ENCODE data around the gene SH3BGR. TPM values are rescaled to one million over a fixed set of nuclear protein-coding genes. Genes with fewer than 3 reads are reported as not detected.
"Not testable (repeated sequence)": the region's sequence is repeated elsewhere in the genome, so short reads cannot be mapped to it uniquely, and the experiment has no call there.

The SH3BGR gene
- total RNA-seq, 2 donors from 2014 or later: 18.8 to 22.4 TPM

DNA sequence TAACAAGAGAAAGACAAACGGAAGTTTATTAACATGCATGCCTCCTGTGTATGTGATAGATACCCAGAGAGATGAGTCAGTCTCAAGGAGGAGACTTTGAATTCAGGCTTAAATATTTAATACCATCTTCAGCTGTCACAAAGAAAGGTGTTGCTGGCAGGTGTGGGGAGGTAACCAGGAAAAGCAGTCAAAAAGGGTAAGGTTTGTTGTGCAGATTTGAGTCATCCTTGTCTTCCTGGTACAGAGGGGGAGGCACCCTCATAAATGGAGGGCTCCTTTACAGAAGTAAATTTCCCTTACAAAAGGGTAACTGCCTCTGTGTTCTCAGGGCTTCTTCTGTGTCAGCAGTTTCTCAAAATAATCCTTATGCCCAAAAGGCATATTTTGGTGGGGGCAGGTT is 85.8 kb downstream of the SH3BGR start:
- Mint-ChIP-seq H3K27me3 (ENCODE audit: insufficient read depth) (no peaks in the 10 kb centered on the region), H3K36me3 (ENCODE audit: low read depth) (peaks cover 8% of the 10 kb centered on the region), H3K4me3 (no peak overlapping the region), H3K9me3 (peaks cover 43% of the 10 kb centered on the region), H3K4me1 (no peaks in the 10 kb centered on the region), H3K27ac (peak overlapping the region; percentile 4)
- Histone ChIP-seq H3K4me1 (ENCODE audit: control insufficient read depth, insufficient read depth, low read length) (no peaks in the 10 kb centered on the region), H3K27ac (ENCODE audit: low read depth, low read length) (no peak overlapping the region), H3K36me3 (ENCODE audit: control insufficient read depth, insufficient read depth, low read length) (no peaks in the 10 kb centered on the region), H3K27me3 (ENCODE audit: control insufficient read depth, insufficient read depth, low read length, poor library complexity, severe bottlenecking) (no peaks in the 10 kb centered on the region), H3K9me3 (ENCODE audit: control insufficient read depth, low read length) (peaks cover 6% of the 10 kb centered on the region), H3K4me3 (ENCODE audit: low read length) (no peak overlapping the region), H3K9ac (ENCODE audit: extremely low read depth, low read length, poor library complexity, severe bottlenecking) (no peak overlapping the region)
- TF ChIP-seq, protein P1, sequence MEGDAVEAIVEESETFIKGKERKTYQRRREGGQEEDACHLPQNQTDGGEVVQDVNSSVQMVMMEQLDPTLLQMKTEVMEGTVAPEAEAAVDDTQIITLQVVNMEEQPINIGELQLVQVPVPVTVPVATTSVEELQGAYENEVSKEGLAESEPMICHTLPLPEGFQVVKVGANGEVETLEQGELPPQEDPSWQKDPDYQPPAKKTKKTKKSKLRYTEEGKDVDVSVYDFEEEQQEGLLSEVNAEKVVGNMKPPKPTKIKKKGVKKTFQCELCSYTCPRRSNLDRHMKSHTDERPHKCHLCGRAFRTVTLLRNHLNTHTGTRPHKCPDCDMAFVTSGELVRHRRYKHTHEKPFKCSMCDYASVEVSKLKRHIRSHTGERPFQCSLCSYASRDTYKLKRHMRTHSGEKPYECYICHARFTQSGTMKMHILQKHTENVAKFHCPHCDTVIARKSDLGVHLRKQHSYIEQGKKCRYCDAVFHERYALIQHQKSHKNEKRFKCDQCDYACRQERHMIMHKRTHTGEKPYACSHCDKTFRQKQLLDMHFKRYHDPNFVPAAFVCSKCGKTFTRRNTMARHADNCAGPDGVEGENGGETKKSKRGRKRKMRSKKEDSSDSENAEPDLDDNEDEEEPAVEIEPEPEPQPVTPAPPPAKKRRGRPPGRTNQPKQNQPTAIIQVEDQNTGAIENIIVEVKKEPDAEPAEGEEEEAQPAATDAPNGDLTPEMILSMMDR (conservative IDR thresholded peaks at IDR 0.05): no peak
- WGBS, 2 experiments (ENCODE audit: insufficient coverage in 1 of 2, insufficient read length in 1 of 2): 0 to 10% methylated on average over 1 of the region's 1 CpG
- no peak for DNase-seq

GRCh38 chr21:39538453-39539042 is 86.8 kb downstream of the SH3BGR start:
- H3K4me1 ChIP-seq (ENCODE audit: control insufficient read depth, insufficient read depth, low read length): no peaks in the 10 kb centered on the region
- H3K27ac Mint-ChIP-seq: no peak overlapping the region
- WGBS, 2 experiments (ENCODE audit: insufficient coverage in 1 of 2, insufficient read length in 1 of 2): 77 to 83% methylated on average over 8 of the region's 8 CpGs
- H3K36me3 ChIP-seq (ENCODE audit: control insufficient read depth, insufficient read depth, low read length): no peaks in the 10 kb centered on the region
- TF ChIP-seq, protein P1 (conservative IDR thresholded peaks at IDR 0.05): no peak
- H3K4me3 ChIP-seq (ENCODE audit: low read length): no peak overlapping the region
- H3K27ac ChIP-seq (ENCODE audit: low read depth, low read length): no peak overlapping the region
- H3K27me3 Mint-ChIP-seq (ENCODE audit: insufficient read depth): no peaks in the 10 kb centered on the region
- no peak overlapping the region for H3K4me3 Mint-ChIP-seq
- no peak overlapping the region for H3K9ac ChIP-seq (ENCODE audit: extremely low read depth, low read length, poor library complexity, severe bottlenecking)
- H3K4me1 Mint-ChIP-seq: no peaks in the 10 kb centered on the region
- peaks cover 43% of the 10 kb centered on the region for H3K9me3 Mint-ChIP-seq
- peaks cover 6% of the 10 kb centered on the region for H3K9me3 ChIP-seq (ENCODE audit: control insufficient read depth, low read length)
- DNase-seq: no peak
- no peaks in the 10 kb centered on the region for H3K27me3 ChIP-seq (ENCODE audit: control insufficient read depth, insufficient read depth, low read length, poor library complexity, severe bottlenecking)
- peaks cover 8% of the 10 kb centered on the region for H3K36me3 Mint-ChIP-seq (ENCODE audit: low read depth)

GRCh38 chr21:39540367-39540766 is 88.6 kb downstream of the SH3BGR start:
- not testable (repeated sequence) for H3K4me1 Mint-ChIP-seq; H3K36me3 Mint-ChIP-seq (ENCODE audit: low read depth); H3K27ac Mint-ChIP-seq; H3K4me1 ChIP-seq (ENCODE audit: control insufficient read depth, insufficient read depth, low read length); DNase-seq; H3K4me3 Mint-ChIP-seq; H3K36me3 ChIP-seq (ENCODE audit: control insufficient read depth, insufficient read depth, low read length); H3K27me3 Mint-ChIP-seq (ENCODE audit: insufficient read depth); H3K27ac ChIP-seq (ENCODE audit: low read depth, low read length); H3K27me3 ChIP-seq (ENCODE audit: control insufficient read depth, insufficient read depth, low read length, poor library complexity, severe bottlenecking); H3K9me3 ChIP-seq (ENCODE audit: control insufficient read depth, low read length); H3K4me3 ChIP-seq (ENCODE audit: low read length); H3K9ac ChIP-seq (ENCODE audit: extremely low read depth, low read length, poor library complexity, severe bottlenecking)
- 92 to 100% methylated on average over 4 of the region's 4 CpGs for WGBS, 2 experiments (ENCODE audit: insufficient coverage in 1 of 2, insufficient read length in 1 of 2)
- H3K9me3 Mint-ChIP-seq: peaks cover 44% of the 10 kb centered on the region

GRCh38 chr21:39542736-39543135 is 91.0 kb downstream of the SH3BGR start:
- Mint-ChIP-seq H3K36me3 (ENCODE audit: low read depth) (peaks cover 8% of the 10 kb centered on the region), H3K9me3 (peaks cover 44% of the 10 kb centered on the region)
- WGBS, 2 experiments (ENCODE audit: insufficient coverage in 1 of 2, insufficient read length in 1 of 2): 94 to 95% methylated on average over 4 to 5 of the region's 5 CpGs

More at GRCh38 chr21:39542736-39543135, 91.0 kb downstream of the SH3BGR start:
- Mint-ChIP-seq H3K4me3 (no peak overlapping the region), H3K27me3 (ENCODE audit: insufficient read depth) (no peaks in the 10 kb centered on the region), H3K27ac (no peak overlapping the region), H3K4me1 (no peaks in the 10 kb centered on the region)
- H3K4me3 ChIP-seq (ENCODE audit: low read length): no peak overlapping the region
- H3K27me3 ChIP-seq (ENCODE audit: control insufficient read depth, insufficient read depth, low read length, poor library complexity, severe bottlenecking): no peaks in the 10 kb centered on the region
- no peak overlapping the region for H3K27ac ChIP-seq (ENCODE audit: low read depth, low read length)
- TF ChIP-seq, protein P1 (conservative IDR thresholded peaks at IDR 0.05): no peak
- no peak overlapping the region for H3K9ac ChIP-seq (ENCODE audit: extremely low read depth, low read length, poor library complexity, severe bottlenecking)
- no peaks in the 10 kb centered on the region for H3K36me3 ChIP-seq (ENCODE audit: control insufficient read depth, insufficient read depth, low read length)
- H3K4me1 ChIP-seq (ENCODE audit: control insufficient read depth, insufficient read depth, low read length): no peaks in the 10 kb centered on the region
- peaks cover 6% of the 10 kb centered on the region for H3K9me3 ChIP-seq (ENCODE audit: control insufficient read depth, low read length)
- DNase-seq: no peak
